Caco-2 (cell line): Measurements from ENCODE around the gene MAP7D1. TPM values are rescaled to one million over a fixed set of nuclear protein-coding genes. Genes with fewer than 3 reads are reported as not detected.

Source experiments
- BruUV-seq: library from RNA; stranded (reverse); fragments of 400-500 nt; replicated peaks from 2 replicates; lab custom pipeline; 2021; lab: Mats Ljungman, UMichigan
- CTCF ChIA-PET: fragments of 300-600 bp; sonication (Branson Sonifier 250); formaldehyde crosslinking; loops from one replicate; lab custom pipeline; 2022; ENCODE audit warnings: antibody characterized with exemption; lab: Charles Lee
- POLR2A ChIA-PET: fragments of 300-600 bp; sonication (Branson Sonifier 250); formaldehyde crosslinking; loops from one replicate; lab custom pipeline; 2022; ENCODE audit warnings: antibody characterized with exemption; lab: Charles Lee
- DNase-seq, 2 experiments: peaks; one replicate each; pipeline versions ENCODE4 v3.0.0 to v3.0.0-alpha.2; 2020 to 2022
- H3K27me3 ChIP-seq: replicated peaks from 2 replicates; pipeline ENCODE4 v1.6.0; 2011; ENCODE audit warnings: low read length; ENCODE audit not compliant: control insufficient read depth, insufficient read depth
- H3K36me3 ChIP-seq: 2 replicates; pipeline ENCODE4 v1.5.1; 2011; ENCODE audit warnings: low read length; ENCODE audit not compliant: control insufficient read depth, insufficient read depth
- H3K4me1 ChIP-seq: fragments of 250-450 bp; sonication (Bioruptor Pico); 2 replicates; pipeline ENCODE4 v1.5.1; 2020; ENCODE audit warnings: mild to moderate bottlenecking
- H3K4me3 ChIP-seq: 2 replicates; pipeline ENCODE4 v1.5.1; 2011; ENCODE audit warnings: low read depth, mild to moderate bottlenecking, control low read depth, low read length
- H3K9me3 ChIP-seq: fragments of 250-450 bp; sonication (Bioruptor Pico); 2 replicates; pipeline ENCODE4 v1.5.1; 2020; ENCODE audit warnings: mild to moderate bottlenecking, moderate library complexity
- H3K27ac Mint-ChIP-seq: one replicate; pipeline ENCODE4 v1.8.0; 2022; ENCODE audit warnings: mixed read lengths; ENCODE audit not compliant: unreplicated experiment
- H3K27me3 Mint-ChIP-seq: one replicate; pipeline ENCODE4 v1.8.0; 2022; ENCODE audit warnings: mixed read lengths; ENCODE audit not compliant: insufficient read depth, unreplicated experiment
- H3K36me3 Mint-ChIP-seq: one replicate; pipeline ENCODE4 v1.8.0; 2022; ENCODE audit warnings: mild to moderate bottlenecking, mixed read lengths; ENCODE audit not compliant: insufficient read depth, unreplicated experiment
- H3K4me1 Mint-ChIP-seq: one replicate; pipeline ENCODE4 v1.8.0; 2022; ENCODE audit warnings: low read depth, mixed read lengths; ENCODE audit not compliant: unreplicated experiment
- H3K4me3 Mint-ChIP-seq: one replicate; pipeline ENCODE4 v1.8.0; 2022; ENCODE audit warnings: mild to moderate bottlenecking, moderate library complexity, mixed read lengths; ENCODE audit not compliant: unreplicated experiment
- H3K9me3 Mint-ChIP-seq: one replicate; pipeline ENCODE4 v1.8.0; 2022; ENCODE audit warnings: mixed read lengths; ENCODE audit not compliant: unreplicated experiment
- intact Hi-C: fragments of 100-400 bp; cut with micrococcal nuclease; formaldehyde crosslinking; loops from one replicate; pipeline ENCODE4 v1.10.0; 2022; ENCODE audit not compliant: unreplicated experiment
- total RNA-seq: library from RNA; stranded (reverse); gene quantifications from 2 replicates; pipeline ENCODE4 v1.2.3, GENCODE V29; 2022
- TF ChIP-seq, protein P1 (sequence below), 2 experiments: fragments of 200-600 bp in 1 of 2; IDR thresholded peaks; 1 replicate in 1 of 2; 2 replicates in 1 of 2; pipeline versions ENCODE4 v1.5.1 to v1.8.0; 2011 to 2022; ENCODE audit warnings: antibody characterized with exemption in 1 of 2, control low read depth in 1 of 2, inconsistent platforms in 1 of 2, low read depth in 1 of 2, low read length in 1 of 2, mild to moderate bottlenecking in 1 of 2, moderate library complexity in 1 of 2; ENCODE audit not compliant: insufficient read depth in 1 of 2, severe bottlenecking in 1 of 2, unreplicated experiment in 1 of 2

MAP7D1 gene
- total RNA-seq, 1 experiment from 2014 or later, result 37.7 TPM

GRCh38 chr1:36108314-36108713, 47.6 kb upstream of the MAP7D1 start:
- Histone ChIP-seq H3K27me3 (no peaks in the 10 kb centered on the region), H3K36me3 (no peaks in the 10 kb centered on the region), H3K4me1 (no peaks in the 10 kb centered on the region), H3K4me3 (no peak overlapping the region), H3K9me3 (no peaks in the 10 kb centered on the region)
- Mint-ChIP-seq H3K36me3 (no peaks in the 10 kb centered on the region), H3K27me3 (no peaks in the 10 kb centered on the region), H3K4me1 (no peaks in the 10 kb centered on the region), H3K9me3 (no peaks in the 10 kb centered on the region), H3K27ac (no peak overlapping the region), H3K4me3 (no peak overlapping the region)
- ChIA-PET POLR2A (no interaction called here), CTCF (no interaction called here)
- no peak for DNase-seq
- no TSS peak for BruUV-seq
- TF ChIP-seq, protein P1, sequence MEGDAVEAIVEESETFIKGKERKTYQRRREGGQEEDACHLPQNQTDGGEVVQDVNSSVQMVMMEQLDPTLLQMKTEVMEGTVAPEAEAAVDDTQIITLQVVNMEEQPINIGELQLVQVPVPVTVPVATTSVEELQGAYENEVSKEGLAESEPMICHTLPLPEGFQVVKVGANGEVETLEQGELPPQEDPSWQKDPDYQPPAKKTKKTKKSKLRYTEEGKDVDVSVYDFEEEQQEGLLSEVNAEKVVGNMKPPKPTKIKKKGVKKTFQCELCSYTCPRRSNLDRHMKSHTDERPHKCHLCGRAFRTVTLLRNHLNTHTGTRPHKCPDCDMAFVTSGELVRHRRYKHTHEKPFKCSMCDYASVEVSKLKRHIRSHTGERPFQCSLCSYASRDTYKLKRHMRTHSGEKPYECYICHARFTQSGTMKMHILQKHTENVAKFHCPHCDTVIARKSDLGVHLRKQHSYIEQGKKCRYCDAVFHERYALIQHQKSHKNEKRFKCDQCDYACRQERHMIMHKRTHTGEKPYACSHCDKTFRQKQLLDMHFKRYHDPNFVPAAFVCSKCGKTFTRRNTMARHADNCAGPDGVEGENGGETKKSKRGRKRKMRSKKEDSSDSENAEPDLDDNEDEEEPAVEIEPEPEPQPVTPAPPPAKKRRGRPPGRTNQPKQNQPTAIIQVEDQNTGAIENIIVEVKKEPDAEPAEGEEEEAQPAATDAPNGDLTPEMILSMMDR (IDR thresholded peaks at IDR 0.05; ENCODE audit: insufficient read depth in 1 of 2, low read depth in 1 of 2, low read length in 1 of 2, severe bottlenecking in 1 of 2, unreplicated experiment in 1 of 2), result no peak
- intact Hi-C loops, result no loop called here

DNA sequence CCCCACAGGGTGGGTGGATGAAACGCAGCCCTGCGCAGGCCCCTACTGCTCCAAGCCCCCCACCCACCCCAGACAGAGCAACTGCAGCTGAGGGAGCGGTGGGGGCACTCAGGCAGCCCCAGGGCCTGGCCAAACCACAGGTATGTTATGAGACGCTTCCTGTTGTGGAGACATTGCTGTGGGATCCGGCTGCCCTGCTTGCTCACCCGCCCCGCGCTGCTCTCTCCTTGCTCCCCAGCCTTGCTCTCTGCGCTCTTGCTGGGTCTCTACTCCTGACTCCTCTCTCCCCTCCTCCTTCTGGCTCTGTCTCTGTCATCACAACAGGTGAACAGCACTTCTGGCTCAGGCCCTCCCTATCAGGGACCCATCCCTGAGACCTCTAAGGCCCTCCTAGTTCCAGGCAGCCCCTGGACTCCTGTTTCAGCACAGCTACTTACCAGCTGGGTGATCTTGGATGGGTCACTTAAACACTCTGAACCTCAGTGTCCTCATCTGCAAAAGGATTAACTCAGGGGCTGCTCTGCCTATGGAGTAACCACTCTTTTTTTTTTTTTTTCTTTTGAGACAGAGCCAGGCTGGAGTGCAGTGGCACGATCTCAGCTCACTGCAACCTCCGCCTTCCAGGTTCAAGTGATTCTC, 46.8 kb upstream of the MAP7D1 start:
- no peaks in the 10 kb centered on the region for H3K27me3 ChIP-seq
- no peak for DNase-seq
- CTCF ChIA-PET, result no interaction called here
- Mint-ChIP-seq H3K4me1 (no peaks in the 10 kb centered on the region), H3K36me3 (no peaks in the 10 kb centered on the region), H3K9me3 (no peaks in the 10 kb centered on the region), H3K27me3 (no peaks in the 10 kb centered on the region), H3K27ac (no peak overlapping the region), H3K4me3 (no peak overlapping the region)
- TF ChIP-seq, protein P1 (IDR thresholded peaks at IDR 0.05; ENCODE audit: insufficient read depth in 1 of 2, low read depth in 1 of 2, low read length in 1 of 2, severe bottlenecking in 1 of 2, unreplicated experiment in 1 of 2), result no peak
- BruUV-seq, result no TSS peak
- H3K4me3 ChIP-seq, result no peak overlapping the region
- POLR2A ChIA-PET, result no interaction called here
- intact Hi-C loops, result no loop called here
- H3K36me3 ChIP-seq, result no peaks in the 10 kb centered on the region
- no peaks in the 10 kb centered on the region for H3K4me1 ChIP-seq
- H3K9me3 ChIP-seq, result no peaks in the 10 kb centered on the region

DNA sequence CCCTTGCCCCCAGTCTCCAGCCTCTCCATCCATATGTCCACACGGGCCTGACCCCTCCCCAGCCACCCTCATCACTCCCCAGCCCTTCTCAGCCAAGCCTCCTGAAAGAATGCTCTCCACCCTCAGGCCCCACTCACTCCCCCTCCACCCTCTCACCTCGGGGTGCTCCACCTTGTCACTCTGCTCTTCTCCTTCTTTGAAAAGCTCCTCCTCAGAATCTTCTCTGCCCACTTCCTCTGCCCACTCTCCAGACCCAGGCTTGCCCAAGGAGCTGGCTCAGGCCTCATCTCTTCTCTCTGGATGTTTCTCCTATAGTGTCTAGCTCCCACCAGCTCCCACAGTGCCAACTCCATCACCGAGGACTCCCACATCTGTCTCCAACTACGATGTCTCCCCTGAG, 44.8 kb upstream of the MAP7D1 start:
- TF ChIP-seq, protein P1 (IDR thresholded peaks at IDR 0.05; ENCODE audit: insufficient read depth in 1 of 2, low read depth in 1 of 2, low read length in 1 of 2, severe bottlenecking in 1 of 2, unreplicated experiment in 1 of 2), result no peak
- no peaks in the 10 kb centered on the region for H3K27me3 ChIP-seq
- Mint-ChIP-seq H3K9me3 (no peaks in the 10 kb centered on the region), H3K4me3 (no peak overlapping the region), H3K4me1 (no peaks in the 10 kb centered on the region), H3K27me3 (no peaks in the 10 kb centered on the region), H3K36me3 (no peaks in the 10 kb centered on the region), H3K27ac (no peak overlapping the region)
- no TSS peak for BruUV-seq
- H3K4me3 ChIP-seq, result no peak overlapping the region
- ChIA-PET POLR2A (interaction anchor here (0.7 kb wide), 1 partner anchor 25 kb away, joined by 5 read pairs; no protein-coding TSS in a partner anchor), CTCF (no interaction called here)
- DNase-seq, result no peak
- H3K4me1 ChIP-seq, result no peaks in the 10 kb centered on the region
- no peaks in the 10 kb centered on the region for H3K9me3 ChIP-seq
- H3K36me3 ChIP-seq, result no peaks in the 10 kb centered on the region
- intact Hi-C loops, result no loop called here
